GM21360 (cell line): ENCODE results near the gene PTPRD.

ENCODE experiments used
- ATAC-seq: cut with Tn5 transposase; IDR thresholded peaks from one replicate; pipeline ENCODE4 v1.9.1; 2021; ENCODE audit warnings: mild to moderate bottlenecking, moderate library complexity; ENCODE audit not compliant: unreplicated experiment

Gene PTPRD

DNA sequence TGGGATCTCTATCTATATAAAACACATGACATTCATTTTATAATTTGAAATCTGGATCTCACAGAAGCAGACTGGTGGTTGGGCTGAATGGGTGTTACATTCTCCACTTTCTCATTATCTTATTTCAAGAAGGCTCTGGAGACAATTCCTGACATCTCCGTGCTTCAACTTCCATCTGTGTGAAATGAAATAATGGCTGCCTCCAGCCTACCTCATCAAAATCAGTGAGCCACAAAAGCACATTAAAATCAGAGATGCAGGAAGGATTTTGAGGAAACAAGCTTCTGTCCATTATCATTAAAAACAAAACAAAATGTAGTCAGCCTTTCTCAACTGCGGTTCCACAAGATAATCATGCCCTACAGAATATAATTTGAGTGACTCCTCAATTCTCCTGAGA, 1854.9 kb downstream of the PTPRD start:
- ATAC-seq, result no peak

- no peak for ATAC-seq
Measured at GRCh38 chr9:8754751-8755150, 1858.1 kb downstream of the PTPRD start.

- ATAC-seq, result no peak
Measured at GRCh38 chr9:8751406-8751930, 1861.3 kb downstream of the PTPRD start.

- no peak for ATAC-seq
Measured at GRCh38 chr9:8750639-8751051, 1862.2 kb downstream of the PTPRD start.

GRCh38 chr9:8745347-8745746, 1867.5 kb downstream of the PTPRD start:
- no peak for ATAC-seq

DNA sequence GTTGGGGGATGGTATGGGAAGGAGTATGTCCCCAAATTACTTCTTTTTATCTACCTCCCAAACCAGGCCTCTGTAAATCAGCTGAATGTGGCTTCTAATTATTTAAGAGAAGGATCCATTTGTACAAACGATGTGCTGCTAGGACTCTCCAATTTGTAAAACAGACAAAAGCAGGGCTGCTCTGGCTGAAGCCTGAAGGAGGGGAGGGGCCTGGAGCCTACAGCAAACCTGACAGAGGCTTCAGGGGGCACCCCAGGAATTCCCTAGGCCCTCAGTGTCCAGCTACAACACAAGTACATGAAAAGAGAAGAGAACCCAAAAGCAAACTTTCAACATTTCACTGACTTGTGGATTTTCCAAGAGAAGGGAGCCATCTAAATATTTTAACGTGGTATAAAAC, 1873.9 kb downstream of the PTPRD start:
- no peak for ATAC-seq

GRCh38 chr9:8736805-8737204, 1876.0 kb downstream of the PTPRD start:
- ATAC-seq, result no peak

- ATAC-seq, result no peak
Measured at GRCh38 chr9:8734760-8735159, 1878.0 kb downstream of the PTPRD start.

DNA sequence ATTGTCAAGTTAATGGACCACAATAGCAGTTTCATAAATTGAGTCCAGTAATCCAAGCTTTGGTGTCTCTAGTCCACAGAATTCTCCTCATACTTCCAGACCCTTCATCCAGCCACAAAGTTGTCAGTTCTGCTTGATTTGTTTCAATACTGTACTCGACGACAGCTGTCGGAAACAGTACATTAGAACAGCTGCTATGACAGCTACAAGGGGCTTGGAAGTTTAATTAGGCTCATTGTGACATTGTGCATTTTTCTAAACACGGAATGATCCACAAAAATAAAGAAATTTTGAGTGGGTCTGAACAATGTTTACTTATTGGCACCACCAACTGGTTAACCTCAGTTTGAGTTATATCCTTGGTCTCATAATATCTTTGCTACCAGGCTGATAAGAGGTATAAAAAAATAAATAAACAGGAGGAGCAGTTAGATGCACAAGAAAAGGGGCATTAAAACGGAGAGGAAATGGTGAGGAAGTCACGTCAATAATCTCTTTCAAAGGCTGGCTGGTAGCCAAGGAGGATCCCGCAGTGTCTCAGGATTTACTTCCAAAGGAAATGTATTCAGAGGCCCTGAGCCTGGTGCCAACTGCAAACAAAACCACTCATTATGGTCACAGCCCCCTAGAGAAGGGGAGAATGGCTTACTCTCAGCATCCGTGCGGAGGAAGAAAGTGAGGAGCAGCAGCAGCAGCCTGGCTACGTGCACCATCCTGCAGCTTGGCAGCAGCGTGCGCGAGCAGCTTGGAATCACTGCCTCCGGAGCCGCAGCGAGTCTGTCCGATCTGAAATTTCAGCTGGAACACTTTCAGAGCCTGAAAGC, 1879.5 kb downstream of the PTPRD start:
- no peak for ATAC-seq

DNA sequence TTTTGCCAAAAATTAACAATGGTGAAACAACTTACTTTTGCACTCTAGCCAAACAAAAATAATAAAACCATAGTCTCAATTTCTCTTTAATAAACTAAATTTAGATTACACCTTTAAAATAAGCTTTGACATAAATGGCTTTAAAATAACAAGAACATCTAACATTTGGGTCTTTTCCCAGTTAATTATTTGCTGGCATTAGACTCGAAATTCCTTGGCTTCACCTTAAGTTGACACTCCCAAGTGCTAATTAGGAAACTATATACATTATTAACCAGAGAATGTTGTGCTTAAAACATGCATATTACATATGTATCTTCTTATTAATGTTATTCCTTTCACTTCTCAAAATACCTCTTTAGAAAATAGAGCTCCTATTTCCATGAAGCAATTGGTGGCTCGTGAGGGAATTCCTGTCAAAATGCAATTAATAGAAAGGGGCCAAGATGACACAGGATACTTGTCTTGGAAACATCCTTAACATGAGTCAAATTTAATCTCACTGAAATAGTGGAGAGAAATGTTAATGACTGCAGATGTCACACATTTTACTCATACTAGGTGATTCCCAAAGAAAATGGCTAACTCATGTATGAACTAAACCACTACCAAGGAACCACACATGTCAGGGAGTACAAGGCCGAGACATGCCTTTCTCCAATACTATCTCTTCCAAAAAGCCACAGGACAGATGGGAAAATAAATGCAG, 1880.3 kb downstream of the PTPRD start:
- ATAC-seq, result no peak

DNA sequence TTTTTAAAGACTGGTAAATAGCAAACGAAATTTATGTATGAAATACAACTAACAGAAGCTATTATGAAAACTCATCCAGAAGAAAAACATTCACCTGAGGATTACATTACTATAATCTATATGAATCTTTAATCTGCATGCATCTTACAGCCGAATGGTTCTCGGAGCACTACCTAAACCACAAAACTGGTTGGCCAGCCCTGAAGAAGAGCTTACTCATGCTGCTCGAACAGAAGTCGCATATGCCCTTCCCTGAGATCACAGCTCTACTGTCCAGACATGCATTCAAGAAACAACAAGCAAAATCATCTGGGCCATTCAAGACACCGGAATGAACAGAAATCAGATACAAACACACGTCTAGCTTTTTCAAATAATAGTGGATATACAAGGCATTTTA, 1882.2 kb downstream of the PTPRD start:
- no peak for ATAC-seq

GRCh38 chr9:8728910-8729309, 1883.9 kb downstream of the PTPRD start:
- ATAC-seq, result no peak

DNA sequence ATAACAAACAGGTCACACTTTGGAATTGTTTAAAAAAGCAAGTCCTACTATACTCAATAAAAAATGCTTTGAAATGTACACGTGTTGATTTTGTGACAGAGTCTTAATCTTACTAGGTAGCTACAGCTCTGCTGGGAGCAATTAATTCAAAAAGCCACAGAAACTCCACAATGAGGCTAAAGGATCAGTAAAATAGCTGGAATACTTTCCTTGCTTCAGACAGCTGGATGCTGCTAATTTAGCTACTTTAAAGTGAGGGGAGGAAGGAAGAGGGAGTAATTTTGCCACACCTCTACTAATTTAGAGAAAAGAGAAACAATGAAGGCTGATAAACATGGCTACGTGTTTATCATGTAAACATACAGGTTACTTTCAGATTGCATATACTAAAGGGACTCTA, 1885.6 kb downstream of the PTPRD start:
- ATAC-seq, result no peak

DNA sequence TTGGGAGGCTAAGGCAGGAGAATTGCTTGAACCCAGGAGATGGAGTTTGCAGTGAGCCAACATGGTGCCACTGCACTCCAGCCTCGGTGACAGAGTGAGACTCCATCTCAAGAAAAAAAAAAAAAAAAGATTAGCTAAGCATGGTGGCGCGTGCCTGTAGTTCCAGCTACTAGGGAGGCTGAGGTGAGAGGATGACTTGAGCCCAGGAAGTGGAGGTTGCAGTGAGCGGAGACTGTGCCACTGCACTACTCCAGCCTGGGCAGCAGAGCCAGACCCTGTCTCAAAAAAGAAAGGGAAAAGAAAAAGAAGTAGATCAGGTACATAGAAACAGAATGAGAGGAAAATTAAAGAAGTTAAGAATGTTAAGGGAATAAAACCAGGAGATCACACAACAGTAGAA, 1886.1 kb downstream of the PTPRD start:
- no peak for ATAC-seq

DNA sequence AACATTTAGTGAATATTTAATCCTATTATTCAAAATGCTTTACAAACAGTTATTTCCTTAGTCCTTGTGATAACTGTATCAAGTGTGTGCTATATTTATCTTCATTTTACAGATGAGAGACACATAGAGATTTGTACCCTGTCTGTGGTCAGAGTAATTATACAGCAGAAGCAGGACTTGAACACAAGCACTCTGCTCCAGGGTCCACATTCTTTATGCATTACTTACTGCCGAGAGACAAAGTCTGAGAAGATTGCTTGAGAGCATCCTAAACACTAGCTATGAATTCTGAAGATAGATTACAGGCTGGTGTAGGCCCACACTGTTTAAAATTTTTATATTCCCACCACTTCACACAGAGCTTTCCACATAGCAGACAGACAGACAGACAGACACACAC, 1887.2 kb downstream of the PTPRD start:
- no peak for ATAC-seq

GRCh38 chr9:8724284-8725018, 1888.4 kb downstream of the PTPRD start:
- ATAC-seq, result no peak

DNA sequence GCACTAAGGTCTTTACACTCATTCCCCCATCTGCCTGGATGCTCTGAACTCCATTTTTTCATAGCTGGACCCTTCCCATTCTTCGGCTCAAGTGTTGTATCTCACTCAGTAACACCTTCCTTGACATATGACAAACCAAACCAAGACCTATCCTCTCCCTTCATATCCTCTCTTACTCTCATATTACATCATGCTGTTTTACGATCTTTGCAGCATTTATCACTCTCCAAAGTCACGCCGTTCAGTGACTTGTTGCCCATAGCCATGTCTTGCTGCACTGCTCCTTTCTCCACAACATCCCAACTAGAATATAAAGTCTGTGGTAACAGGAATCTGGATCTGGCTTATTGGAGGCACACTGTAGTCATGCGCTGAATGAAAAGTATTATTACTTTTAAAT, 1889.6 kb downstream of the PTPRD start:
- ATAC-seq, result no peak

- ATAC-seq, result no peak
Measured at GRCh38 chr9:8719833-8720486, 1892.8 kb downstream of the PTPRD start.

DNA sequence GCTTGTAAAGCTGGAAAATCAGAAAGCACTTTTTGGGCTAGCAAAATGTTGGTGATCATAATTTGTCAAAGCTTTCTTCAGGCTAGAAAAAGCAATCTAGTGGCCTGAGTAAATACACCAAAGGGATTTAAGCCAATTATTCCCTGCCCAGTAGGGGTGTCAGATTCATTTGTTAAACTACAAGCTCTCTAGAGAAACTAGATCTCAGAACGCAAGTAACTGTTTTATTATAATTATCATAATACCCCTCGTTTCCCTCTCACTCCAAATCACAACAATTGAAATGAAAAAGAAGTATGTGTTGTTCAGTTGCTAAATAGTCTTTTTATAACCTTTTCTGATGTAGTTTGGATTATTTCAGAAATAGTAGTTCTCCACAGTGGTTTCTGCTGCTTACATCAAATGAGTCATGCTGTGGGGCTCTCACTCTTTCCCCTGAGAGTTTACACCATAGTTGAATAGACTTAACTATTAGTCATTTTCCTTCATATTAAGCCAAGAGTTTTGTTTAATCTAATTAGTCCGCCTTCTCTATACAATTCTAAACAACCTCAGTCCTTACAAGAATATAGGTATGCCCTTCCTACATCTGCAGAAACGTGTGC, 1894.6 kb downstream of the PTPRD start:
- ATAC-seq, result no peak

DNA sequence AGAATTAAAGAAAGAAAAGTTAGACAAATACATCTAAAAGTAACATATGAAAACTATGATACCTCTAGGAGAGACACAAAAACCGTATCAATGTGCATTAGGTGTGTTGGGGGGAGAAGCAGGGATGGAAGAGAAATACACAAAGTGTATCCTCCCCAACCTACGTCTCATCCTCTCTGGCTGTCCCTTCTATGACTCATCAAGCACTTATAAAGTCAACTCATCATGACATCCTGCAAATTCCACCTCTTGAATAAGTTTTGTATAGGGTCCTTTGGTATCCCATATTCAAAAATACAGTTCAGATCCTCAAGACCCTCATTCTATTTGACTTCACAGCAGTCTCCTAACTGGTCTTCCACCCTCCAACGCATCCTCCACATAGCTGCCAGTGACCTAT, 1895.7 kb downstream of the PTPRD start:
- ATAC-seq, result no peak

DNA sequence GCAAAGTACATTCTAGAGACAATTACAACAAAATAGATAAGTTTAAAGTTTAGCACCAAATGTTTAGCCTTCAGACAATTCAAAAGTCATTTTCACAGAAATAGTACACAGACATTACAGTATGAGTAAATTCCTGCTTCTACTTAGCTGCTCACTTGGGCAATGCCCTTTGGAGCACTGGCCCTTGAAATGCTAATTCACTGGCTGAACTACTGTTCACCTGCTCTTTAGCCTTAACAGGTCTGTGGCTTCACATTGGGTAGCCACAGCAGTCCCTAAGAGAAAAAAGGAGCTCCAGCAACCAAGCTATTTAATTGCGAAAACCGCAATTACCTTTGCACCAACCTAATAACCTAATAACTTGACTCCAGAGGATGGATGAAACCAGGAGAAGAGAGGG, 1897.0 kb downstream of the PTPRD start:
- no peak for ATAC-seq
